PC-9 (cell line): Measurements from ENCODE around the gene SRPK1. TPM values are rescaled to one million over a fixed set of nuclear protein-coding genes. Genes with fewer than 3 reads are reported as not detected.

Source experiments
- BruUV-seq: library from RNA; stranded (reverse); fragments of 400-500 nt; replicated peaks from 2 replicates; lab custom pipeline; 2021; lab: Mats Ljungman, UMichigan
- CTCF ChIA-PET: fragments of 300-600 bp; sonication (Branson Sonifier 250); formaldehyde crosslinking; loops from one replicate; lab custom pipeline; 2022; ENCODE audit warnings: antibody characterized with exemption; lab: Charles Lee
- POLR2A ChIA-PET: fragments of 300-600 bp; sonication (Branson Sonifier 250); formaldehyde crosslinking; loops from one replicate; lab custom pipeline; 2022; ENCODE audit warnings: antibody characterized with exemption; ENCODE audit not compliant: unreplicated experiment; lab: Charles Lee
- DNase-seq, 2 experiments: peaks; one replicate each; pipeline versions ENCODE4 v3.0.0 to v3.0.0-alpha.2; 2015 to 2022; ENCODE audit warnings: mixed read lengths in 1 of 2
- H2AFZ ChIP-seq: fragments of 200-600 bp; sonication (generic); 2 replicates; pipeline ENCODE4 v1.8.1; 2017; ENCODE audit warnings: antibody characterized with exemption
- H3F3A ChIP-seq: fragments of 200-600 bp; sonication (generic); 2 replicates; pipeline ENCODE4 v1.8.1; 2017; ENCODE audit warnings: antibody characterized with exemption, mild to moderate bottlenecking, low read depth; ENCODE audit not compliant: insufficient read depth
- H3K27ac ChIP-seq: fragments of 200-600 bp; sonication (generic); 2 replicates; pipeline ENCODE4 v1.6.1; 2016; ENCODE audit warnings: mixed run types
- H3K27me3 ChIP-seq: fragments of 200-600 bp; sonication (generic); 2 replicates; pipeline ENCODE4 v1.6.1; 2016; ENCODE audit warnings: low read depth, mixed run types; ENCODE audit not compliant: insufficient read depth
- H3K36me3 ChIP-seq: fragments of 200-600 bp; sonication (generic); 2 replicates; pipeline ENCODE4 v1.6.1; 2016; ENCODE audit warnings: low read depth, mixed run types
- H3K4me1 ChIP-seq: fragments of 200-600 bp; sonication (generic); replicated peaks from 2 replicates; pipeline ENCODE4 v1.6.1; 2016; ENCODE audit warnings: mixed run types; ENCODE audit not compliant: insufficient read depth
- H3K4me2 ChIP-seq: fragments of 200-600 bp; sonication (generic); 2 replicates; pipeline ENCODE4 v1.6.1; 2017; ENCODE audit warnings: mixed run types
- H3K4me3 ChIP-seq: fragments of 200-600 bp; sonication (generic); 2 replicates; pipeline ENCODE4 v1.6.1; 2016; ENCODE audit warnings: mixed run types
- H3K79me2 ChIP-seq: fragments of 200-600 bp; sonication (generic); 2 replicates; pipeline ENCODE4 v1.6.1; 2017; ENCODE audit warnings: low read depth, mixed run types
- H3K9me2 ChIP-seq: fragments of 200-600 bp; sonication (generic); 2 replicates; pipeline ENCODE4 v1.8.1; 2017; ENCODE audit warnings: mild to moderate bottlenecking; ENCODE audit not compliant: insufficient read depth
- H3K9me3 ChIP-seq: fragments of 200-600 bp; sonication (generic); 2 replicates; pipeline ENCODE4 v1.8.1; 2016; ENCODE audit warnings: low read depth; ENCODE audit not compliant: insufficient read depth
- H4K20me1 ChIP-seq: fragments of 200-600 bp; sonication (generic); 2 replicates; pipeline ENCODE4 v1.8.1; 2017; ENCODE audit not compliant: insufficient read depth
- CTCF ChIP-seq: fragments of 200-600 bp; sonication (generic); conservative IDR thresholded peaks from 2 replicates; pipeline ENCODE4 v1.6.1; 2017; ENCODE audit warnings: mixed run types, antibody characterized with exemption, mild to moderate bottlenecking, moderate library complexity
- EZH2 ChIP-seq: fragments of 200-600 bp; sonication (generic); IDR thresholded peaks from 2 replicates; pipeline ENCODE4 v1.8.0; 2017; ENCODE audit warnings: antibody characterized with exemption, low read depth
- intact Hi-C: fragments of 100-400 bp; cut with micrococcal nuclease; formaldehyde crosslinking; loops from one replicate; pipeline ENCODE4 v1.10.0; 2022; ENCODE audit not compliant: unreplicated experiment
- total RNA-seq: library from RNA; stranded (reverse); gene quantifications from 2 replicates; pipeline ENCODE4 v1.2.3, GENCODE V29; 2021

The SRPK1 gene
- total RNA-seq, 1 experiment from 2014 or later: 98.7 TPM

- DNase-seq: no peak
- no peaks in the 10 kb centered on the region for H3F3A ChIP-seq
- peaks cover 9% of the 10 kb centered on the region; the same call in 1 of the 2 replicates for H3K4me1 ChIP-seq
- H3K36me3 ChIP-seq: no peaks in the 10 kb centered on the region
- intact Hi-C loops: no loop called here
- no peaks in the 10 kb centered on the region for H3K9me3 ChIP-seq
- H3K27ac ChIP-seq: no peak overlapping the region
- H3K27me3 ChIP-seq: no peaks in the 10 kb centered on the region
- no TSS peak for BruUV-seq
- no peaks in the 10 kb centered on the region for H3K9me2 ChIP-seq
- ChIA-PET POLR2A (interaction anchor here (0.7 kb wide), 1 partner anchor 36 kb away, joined by 4 read pairs; no protein-coding TSS in a partner anchor), CTCF (no interaction called here)
- H2AFZ ChIP-seq: no peak overlapping the region
- no peak overlapping the region for H3K4me3 ChIP-seq
- no peaks in the 10 kb centered on the region for H3K79me2 ChIP-seq
- TF ChIP-seq EZH2: no peak
- no peak for TF ChIP-seq CTCF
- no peak overlapping the region for H3K4me2 ChIP-seq
- no peaks in the 10 kb centered on the region for H4K20me1 ChIP-seq
Observed at GRCh38 chr6:35960187-35960586, 39.3 kb upstream of the SRPK1 start.

- Histone ChIP-seq H3K4me2 (no peak overlapping the region), H3F3A (no peaks in the 10 kb centered on the region), H3K27me3 (no peaks in the 10 kb centered on the region), H3K36me3 (no peaks in the 10 kb centered on the region), H3K9me3 (no peaks in the 10 kb centered on the region), H3K4me3 (no peak overlapping the region), H2AFZ (no peak overlapping the region), H3K4me1 (0 out of 2 replicates have a peak, but pooled peaks cover 11% of the 10 kb centered on the region), H4K20me1 (no peaks in the 10 kb centered on the region), H3K79me2 (no peaks in the 10 kb centered on the region), H3K9me2 (no peaks in the 10 kb centered on the region), H3K27ac (no peak overlapping the region)
- CTCF ChIA-PET: interaction anchor here (0.6 kb wide), 1 partner anchor 54 kb away, joined by 6 read pairs; no protein-coding TSS in a partner anchor
- no TSS peak for BruUV-seq
- TF ChIP-seq EZH2: no peak
- TF ChIP-seq CTCF: peak; percentile 60
- intact Hi-C loops: no loop called here
- POLR2A ChIA-PET: no interaction called here
- no peak for DNase-seq
Observed at GRCh38 chr6:35955970-35956369, 35.1 kb upstream of the SRPK1 start.

GRCh38 chr6:35955521-35955920 lies 34.6 kb upstream of the SRPK1 start:
- no peaks in the 10 kb centered on the region for H3F3A ChIP-seq
- CTCF ChIA-PET: no interaction called here
- BruUV-seq: no TSS peak
- H3K27me3 ChIP-seq: no peaks in the 10 kb centered on the region
- TF ChIP-seq EZH2 (no peak), CTCF (no peak)
- H3K4me3 ChIP-seq: no peak overlapping the region
- no peaks in the 10 kb centered on the region for H3K9me3 ChIP-seq
- DNase-seq: no peak
- H3K36me3 ChIP-seq: no peaks in the 10 kb centered on the region
- H3K4me1 ChIP-seq: 0 out of 2 replicates have a peak, but pooled peaks cover 9% of the 10 kb centered on the region
- H3K79me2 ChIP-seq: no peaks in the 10 kb centered on the region
- H3K27ac ChIP-seq: no peak overlapping the region
- no peaks in the 10 kb centered on the region for H3K9me2 ChIP-seq
- no peak overlapping the region for H3K4me2 ChIP-seq
- POLR2A ChIA-PET: interaction anchor here (0.6 kb wide), 1 partner anchor 91 kb away, joined by 5 read pairs; no protein-coding TSS in a partner anchor
- H4K20me1 ChIP-seq: no peaks in the 10 kb centered on the region
- H2AFZ ChIP-seq: no peak overlapping the region
- intact Hi-C loops: no loop called here
